ENCODE results near the gene ZEB1.

DNA sequence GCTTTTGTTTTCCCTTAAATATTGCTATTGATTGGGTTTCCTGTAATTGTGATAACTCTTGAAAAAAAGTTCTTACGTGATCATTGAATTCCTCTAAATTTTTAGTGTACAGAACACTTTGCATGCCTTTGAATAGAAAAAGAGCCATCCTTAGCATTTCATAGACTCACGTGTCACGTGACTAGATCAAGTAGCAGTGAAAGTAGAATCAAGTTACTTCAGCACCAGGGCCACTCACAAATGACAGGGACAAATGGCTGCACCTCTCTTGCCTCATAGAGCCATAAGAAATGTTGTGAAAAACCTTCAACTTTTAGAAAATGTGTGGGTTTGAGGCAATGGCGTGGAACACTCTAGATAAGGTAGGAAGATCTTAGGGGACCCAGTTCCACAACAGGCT, 203.8 kb downstream of the ZEB1 start:
- TF ChIP-seq, protein P1, sequence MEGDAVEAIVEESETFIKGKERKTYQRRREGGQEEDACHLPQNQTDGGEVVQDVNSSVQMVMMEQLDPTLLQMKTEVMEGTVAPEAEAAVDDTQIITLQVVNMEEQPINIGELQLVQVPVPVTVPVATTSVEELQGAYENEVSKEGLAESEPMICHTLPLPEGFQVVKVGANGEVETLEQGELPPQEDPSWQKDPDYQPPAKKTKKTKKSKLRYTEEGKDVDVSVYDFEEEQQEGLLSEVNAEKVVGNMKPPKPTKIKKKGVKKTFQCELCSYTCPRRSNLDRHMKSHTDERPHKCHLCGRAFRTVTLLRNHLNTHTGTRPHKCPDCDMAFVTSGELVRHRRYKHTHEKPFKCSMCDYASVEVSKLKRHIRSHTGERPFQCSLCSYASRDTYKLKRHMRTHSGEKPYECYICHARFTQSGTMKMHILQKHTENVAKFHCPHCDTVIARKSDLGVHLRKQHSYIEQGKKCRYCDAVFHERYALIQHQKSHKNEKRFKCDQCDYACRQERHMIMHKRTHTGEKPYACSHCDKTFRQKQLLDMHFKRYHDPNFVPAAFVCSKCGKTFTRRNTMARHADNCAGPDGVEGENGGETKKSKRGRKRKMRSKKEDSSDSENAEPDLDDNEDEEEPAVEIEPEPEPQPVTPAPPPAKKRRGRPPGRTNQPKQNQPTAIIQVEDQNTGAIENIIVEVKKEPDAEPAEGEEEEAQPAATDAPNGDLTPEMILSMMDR (IDR thresholded peaks at IDR 0.05; ENCODE audit: low read depth, low read length, poor library complexity, severe bottlenecking), result no peak
- no peak for TF ChIP-seq EZH2phosphoT487 (IDR thresholded peaks at IDR 0.05; ENCODE audit: borderline replicate concordance, low read length)

Measured in DOHH2 (cell line).